Renal cortex interstitium (tissue), 15 donors: ENCODE measurements around the gene VEZF1. TPM values are rescaled to one million over a fixed set of nuclear protein-coding genes. Genes with fewer than 3 reads are reported as not detected.

Source experiments
- DNase-seq, 11 donors: peaks; one replicate each; pipeline ENCODE4 v3.0.0-alpha.2; 2013; ENCODE audit warnings: low read depth in 9 of 11, low spot score in 4 of 11; ENCODE audit errors: extremely low read depth in 1 of 11
- long read RNA-seq, 16 experiments: transcript quantifications; one replicate each; lab custom pipeline, GENCODE V29; 2026
- polyA plus RNA-seq, 3 donors: library from polyadenylated mRNA; unstranded; fragments of 120-200 nt; gene quantifications; one replicate each; pipeline ENCODE4 v1.2.1, GENCODE V29; 2013; ENCODE audit not compliant: insufficient read length in 3 of 3

The VEZF1 gene
- 100 to 1,000 TPM in 2 of 3 donors, 10 to 100 TPM in 1; 99.9 to 111 (median 108) TPM for polyA plus RNA-seq
- long read RNA-seq, donor 1, partial matches to known transcripts: 21 of 25 reads
- long read RNA-seq, donor 1, other reads (novel, unspliced or antisense): 0 of 25 reads
- long read RNA-seq, donor 2, transcript VEZF1-202 (6 exons, 2,321 nt): major isoform, 7 of 30 reads
- long read RNA-seq, donor 2, partial matches to known transcripts: 22 of 30 reads
- long read RNA-seq, donor 2, other reads (novel, unspliced or antisense): 0 of 30 reads
- long read RNA-seq, donor 3, transcript VEZF1-202 (6 exons, 2,321 nt): major isoform, 22 of 51 reads
- long read RNA-seq, donor 3, partial matches to known transcripts: 27 of 51 reads
- long read RNA-seq, donor 3, other reads (novel, unspliced or antisense): 0 of 51 reads
- long read RNA-seq, donor 4, transcript VEZF1-202 (6 exons, 2,321 nt): major isoform, 22 of 48 reads
- long read RNA-seq, donor 4, partial matches to known transcripts: 23 of 48 reads
- long read RNA-seq, donor 4, other reads (novel, unspliced or antisense): 0 of 48 reads
- long read RNA-seq, donor 5: 0 reads
- long read RNA-seq, donor 6, transcript VEZF1-202 (6 exons, 2,321 nt): major isoform, 13 of 54 reads
- long read RNA-seq, donor 6, partial matches to known transcripts: 39 of 54 reads
- long read RNA-seq, donor 6, other reads (novel, unspliced or antisense): 0 of 54 reads
- long read RNA-seq, donor 7, transcript VEZF1-202 (6 exons, 2,321 nt): major isoform, 6 of 26 reads
- long read RNA-seq, donor 7, partial matches to known transcripts: 18 of 26 reads
- long read RNA-seq, donor 7, other reads (novel, unspliced or antisense): 0 of 26 reads
- long read RNA-seq, donor 8: 0 reads
- long read RNA-seq, donor 9, transcript VEZF1-202 (6 exons, 2,321 nt): major isoform, 14 of 40 reads
- long read RNA-seq, donor 9, partial matches to known transcripts: 24 of 40 reads
- long read RNA-seq, donor 9, other reads (novel, unspliced or antisense): 0 of 40 reads
- long read RNA-seq, donor 10, transcript VEZF1-202 (6 exons, 2,321 nt): major isoform, 15 of 39 reads
- long read RNA-seq, donor 10, partial matches to known transcripts: 21 of 39 reads
- long read RNA-seq, donor 10, other reads (novel, unspliced or antisense): 0 of 39 reads
- long read RNA-seq, donor 11, transcript VEZF1-201 (5 exons, 3,948 nt): minor isoform, 7 of 30 reads
- long read RNA-seq, donor 11, transcript VEZF1-202 (6 exons, 2,321 nt): major isoform, 16 of 30 reads
- long read RNA-seq, donor 11, partial matches to known transcripts: 7 of 30 reads
- long read RNA-seq, donor 11, other reads (novel, unspliced or antisense): 0 of 30 reads
- long read RNA-seq, donor 12, partial matches to known transcripts: 19 of 24 reads
- long read RNA-seq, donor 12, other reads (novel, unspliced or antisense): 0 of 24 reads
- long read RNA-seq, donor 13: 0 reads
- long read RNA-seq, donor 14, transcript VEZF1-202 (6 exons, 2,321 nt): major isoform, 16 of 23 reads
- long read RNA-seq, donor 14, partial matches to known transcripts: 5 of 23 reads
- long read RNA-seq, donor 14, other reads (novel, unspliced or antisense): 0 of 23 reads
- long read RNA-seq, donor 15, transcript VEZF1-202 (6 exons, 2,321 nt): major isoform, 6 of 7 reads
- long read RNA-seq, donor 15, partial matches to known transcripts: 0 of 7 reads
- long read RNA-seq, donor 15, other reads (novel, unspliced or antisense): 0 of 7 reads
- long read RNA-seq, donor 16, transcript VEZF1-202 (6 exons, 2,321 nt): major isoform, 46 of 164 reads
- long read RNA-seq, donor 16, partial matches to known transcripts: 113 of 164 reads
- long read RNA-seq, donor 16, other reads (novel, unspliced or antisense): 0 of 164 reads

- peak in 7 of 11 donors; percentile 51 to 75 (median 66) for DNase-seq
Observed at GRCh38 chr17:57987581-57988300, at the start of gene VEZF1. VEZF1 (minus strand) TSS chr17:57988254; CDS start chr17:57988111, 143 bp downstream.

- DNase-seq: no peak
Observed at GRCh38 chr17:58032691-58033415, 44.8 kb upstream of the VEZF1 start.

GRCh38 chr17:58028578-58028977 lies 40.5 kb upstream of the VEZF1 start:
- no peak for DNase-seq

GRCh38 chr17:58020401-58020800 lies 32.3 kb upstream of the VEZF1 start:
- DNase-seq: no peak

- DNase-seq: no peak
Observed at GRCh38 chr17:58019521-58019920, 31.5 kb upstream of the VEZF1 start.

DNA sequence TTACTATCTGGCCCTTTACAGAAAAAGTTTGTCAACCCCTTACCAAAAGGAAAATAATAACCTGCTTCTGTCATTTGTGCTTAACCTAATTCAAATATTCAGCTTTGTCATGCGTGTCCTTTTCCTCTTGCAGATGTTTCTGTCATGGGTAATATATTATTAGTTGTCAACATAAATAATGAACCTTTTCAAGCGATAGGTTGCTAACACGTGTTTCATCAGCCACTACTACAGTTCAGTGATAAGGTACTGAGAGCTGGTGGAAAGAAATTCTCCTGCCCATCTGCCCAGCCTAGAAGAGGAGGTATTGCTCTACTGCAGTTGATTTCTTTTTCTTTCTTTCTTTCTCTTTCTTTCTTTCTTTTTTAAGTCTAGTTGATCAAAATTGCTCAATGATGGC lies 31.0 kb upstream of the VEZF1 start:
- no peak for DNase-seq

- DNase-seq: no peak
Observed at GRCh38 chr17:58010067-58010799, 22.2 kb upstream of the VEZF1 start.

DNA sequence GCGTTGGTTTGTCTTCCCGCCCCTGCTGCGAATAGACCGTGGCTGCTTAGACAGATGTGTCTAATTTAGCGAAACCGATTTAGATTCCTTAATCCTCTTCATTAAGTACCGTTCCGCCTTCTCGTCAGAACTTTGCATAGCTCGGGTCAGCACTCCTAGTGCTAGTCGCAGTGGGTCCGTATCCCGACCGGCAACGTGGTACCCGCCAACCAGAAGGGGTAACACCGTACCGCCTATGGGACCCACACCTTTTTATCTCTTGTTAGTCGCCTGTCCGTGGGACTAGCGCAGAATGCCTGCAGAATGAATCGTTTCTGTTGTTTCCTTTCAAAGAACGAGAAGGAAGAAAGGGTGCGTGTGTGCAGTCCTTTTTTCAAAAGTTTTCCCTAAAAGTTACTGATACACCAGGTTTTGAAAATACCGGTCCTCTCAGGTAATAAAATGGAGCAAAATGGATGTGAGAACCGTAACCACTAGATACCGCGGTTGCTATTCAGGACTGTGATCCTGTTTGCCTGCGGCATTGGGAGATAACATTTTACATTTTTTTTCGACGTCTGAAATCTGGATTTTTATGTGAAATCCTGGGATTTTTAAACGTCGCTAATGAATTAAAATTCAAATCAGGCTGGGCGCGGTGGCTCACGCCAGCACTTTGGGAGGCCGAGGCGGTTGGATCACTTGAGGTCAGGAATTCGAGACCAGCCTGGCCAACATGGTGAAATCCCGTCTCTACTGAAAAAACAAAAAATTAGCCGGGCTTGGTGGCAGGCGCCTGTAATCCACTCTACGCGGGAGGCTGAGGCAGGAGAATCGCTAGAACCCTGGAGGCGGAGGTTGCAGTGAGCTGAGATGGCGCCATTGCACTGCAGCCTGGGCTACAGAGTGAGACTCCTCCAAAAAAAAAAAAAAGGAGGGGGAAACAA lies 20.0 kb upstream of the VEZF1 start:
- no peak for DNase-seq

DNA sequence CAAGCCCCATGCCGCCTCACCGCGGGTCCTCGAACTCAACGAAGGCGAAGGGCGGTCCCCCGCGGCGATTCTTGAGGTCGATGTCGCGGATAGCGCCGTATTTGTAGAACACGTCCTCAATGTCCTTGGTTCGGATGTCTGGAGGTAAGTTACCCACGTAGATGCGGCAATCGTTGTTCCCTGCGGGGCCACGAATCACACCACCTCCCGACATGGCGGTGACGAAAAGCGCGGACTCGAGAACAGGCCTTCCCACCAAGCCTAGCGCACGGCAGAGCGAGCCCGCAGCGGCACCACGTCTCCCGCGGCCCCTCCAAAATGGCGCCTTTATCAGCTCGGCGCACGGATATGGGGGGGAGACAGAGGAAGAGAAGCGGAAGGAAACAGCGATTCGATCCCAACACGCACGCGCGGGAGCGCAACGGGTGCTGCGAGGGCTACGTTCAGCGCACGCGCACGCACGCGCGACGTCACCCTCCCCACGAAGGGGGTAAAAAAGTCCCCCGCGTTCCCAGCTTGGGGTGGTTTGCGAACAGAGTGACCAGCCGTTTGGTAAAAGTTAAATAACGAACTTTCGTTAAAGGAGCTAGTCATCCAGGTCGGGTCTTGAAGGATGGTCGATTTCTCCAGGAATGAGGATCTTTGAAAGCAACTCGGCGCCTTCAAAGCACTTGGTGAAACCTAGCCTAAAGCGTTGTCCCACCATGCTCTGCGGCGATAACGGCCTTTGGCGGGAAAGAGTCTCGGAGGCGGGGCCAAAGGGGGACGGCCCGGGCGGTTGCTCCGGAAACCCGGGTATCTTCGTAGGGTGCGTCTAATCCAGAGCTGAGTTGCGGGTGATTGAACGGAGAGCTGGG lies 19.1 kb upstream of the VEZF1 start, which contains the start of gene SRSF1:
SRSF1 (minus strand) TSS at position 323 of the 857 bp plus-strand sequence; CDS start at position 214, 109 bp downstream.
- peak; percentile 95 to 99 (median 97) for DNase-seq

- peak in 10 of 11 donors; percentile 59 to 80 (median 74) for DNase-seq
Observed at GRCh38 chr17:58006560-58006923, 18.5 kb upstream of the VEZF1 start.

- DNase-seq: no peak
Observed at GRCh38 chr17:58005728-58006559, 17.9 kb upstream of the VEZF1 start.

- no peak for DNase-seq
Observed at GRCh38 chr17:58005031-58005727, 17.1 kb upstream of the VEZF1 start.

- DNase-seq: no peak
Observed at GRCh38 chr17:58004060-58004459, 16.0 kb upstream of the VEZF1 start.
